ENCODE data around the gene ABLIM3. TPM values are rescaled to one million over a fixed set of nuclear protein-coding genes. Genes with fewer than 3 reads are reported as not detected.

The ABLIM3 gene
- total and polyA plus RNA-seq, 2 experiments from 2014 or later, result 0.19 to 2.2 TPM

DNA sequence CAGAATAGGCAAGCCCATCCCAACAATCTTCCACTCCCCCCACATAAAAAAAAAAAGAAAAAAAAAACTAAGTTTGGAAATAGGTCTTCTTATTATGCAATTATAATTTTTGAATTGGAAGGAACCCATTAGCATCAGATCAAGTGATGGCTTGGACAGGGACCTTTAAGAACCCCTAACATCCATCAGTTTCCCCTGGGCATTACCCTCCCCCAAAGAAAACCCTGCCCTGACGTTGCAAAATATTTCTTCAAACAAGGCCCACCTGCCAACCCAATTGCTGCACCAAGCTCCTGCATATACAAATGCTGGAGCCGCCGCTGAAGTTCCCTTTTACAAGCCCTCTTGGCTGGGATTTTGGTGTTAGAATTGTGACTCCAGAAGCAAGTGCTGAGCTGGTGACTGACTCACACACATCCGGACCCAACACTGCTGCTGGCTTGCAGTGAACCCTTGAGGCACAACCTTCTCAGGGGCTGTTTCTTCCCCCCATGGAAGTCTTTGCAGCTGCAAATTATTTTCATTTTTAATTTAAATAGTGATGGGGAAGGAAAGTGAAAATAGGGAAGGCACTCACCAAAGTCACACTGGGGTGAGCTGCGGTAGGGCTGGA, 74.3 kb downstream of the ABLIM3 start:
- H3K4me1 ChIP-seq (ENCODE audit: insufficient read depth), result no peaks in the 10 kb centered on the region
- Mint-ChIP-seq H3K27me3 (ENCODE audit: insufficient read depth, low read depth, poor library complexity) (peaks cover 3% of the 10 kb centered on the region), H3K9me3 (no peaks in the 10 kb centered on the region), H3K27ac (no peak overlapping the region), H3K4me1 (no peaks in the 10 kb centered on the region), H3K36me3 (ENCODE audit: low read depth) (no peaks in the 10 kb centered on the region), H3K4me3 (no peak overlapping the region)
- peaks cover 7% of the 10 kb centered on the region; the same call in 1 of the 2 replicates for H3K9me2 ChIP-seq (ENCODE audit: insufficient read depth)
- ATAC-seq, result no peak
- TF ChIP-seq CREB1 (CRISPR knock-in tag; IDR thresholded peaks at IDR 0.05; ENCODE audit: low read depth), result no peak
- TF ChIP-seq EZH2phosphoT487 (IDR thresholded peaks at IDR 0.05; ENCODE audit: unreplicated experiment), result no peak
- TF ChIP-seq ZNF114 (CRISPR knock-in tag; IDR thresholded peaks at IDR 0.05), result no peak
- TF ChIP-seq, protein P1, sequence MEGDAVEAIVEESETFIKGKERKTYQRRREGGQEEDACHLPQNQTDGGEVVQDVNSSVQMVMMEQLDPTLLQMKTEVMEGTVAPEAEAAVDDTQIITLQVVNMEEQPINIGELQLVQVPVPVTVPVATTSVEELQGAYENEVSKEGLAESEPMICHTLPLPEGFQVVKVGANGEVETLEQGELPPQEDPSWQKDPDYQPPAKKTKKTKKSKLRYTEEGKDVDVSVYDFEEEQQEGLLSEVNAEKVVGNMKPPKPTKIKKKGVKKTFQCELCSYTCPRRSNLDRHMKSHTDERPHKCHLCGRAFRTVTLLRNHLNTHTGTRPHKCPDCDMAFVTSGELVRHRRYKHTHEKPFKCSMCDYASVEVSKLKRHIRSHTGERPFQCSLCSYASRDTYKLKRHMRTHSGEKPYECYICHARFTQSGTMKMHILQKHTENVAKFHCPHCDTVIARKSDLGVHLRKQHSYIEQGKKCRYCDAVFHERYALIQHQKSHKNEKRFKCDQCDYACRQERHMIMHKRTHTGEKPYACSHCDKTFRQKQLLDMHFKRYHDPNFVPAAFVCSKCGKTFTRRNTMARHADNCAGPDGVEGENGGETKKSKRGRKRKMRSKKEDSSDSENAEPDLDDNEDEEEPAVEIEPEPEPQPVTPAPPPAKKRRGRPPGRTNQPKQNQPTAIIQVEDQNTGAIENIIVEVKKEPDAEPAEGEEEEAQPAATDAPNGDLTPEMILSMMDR (conservative IDR thresholded peaks at IDR 0.05; ENCODE audit: low read depth in 2 of 2), result no peak
- no peak for TF ChIP-seq EZH2 (IDR thresholded peaks at IDR 0.05; ENCODE audit: low read depth, unreplicated experiment)
- TF ChIP-seq ZNF331 (CRISPR knock-in tag; IDR thresholded peaks at IDR 0.05; ENCODE audit: low read depth), result no peak
- TF ChIP-seq, protein P2, sequence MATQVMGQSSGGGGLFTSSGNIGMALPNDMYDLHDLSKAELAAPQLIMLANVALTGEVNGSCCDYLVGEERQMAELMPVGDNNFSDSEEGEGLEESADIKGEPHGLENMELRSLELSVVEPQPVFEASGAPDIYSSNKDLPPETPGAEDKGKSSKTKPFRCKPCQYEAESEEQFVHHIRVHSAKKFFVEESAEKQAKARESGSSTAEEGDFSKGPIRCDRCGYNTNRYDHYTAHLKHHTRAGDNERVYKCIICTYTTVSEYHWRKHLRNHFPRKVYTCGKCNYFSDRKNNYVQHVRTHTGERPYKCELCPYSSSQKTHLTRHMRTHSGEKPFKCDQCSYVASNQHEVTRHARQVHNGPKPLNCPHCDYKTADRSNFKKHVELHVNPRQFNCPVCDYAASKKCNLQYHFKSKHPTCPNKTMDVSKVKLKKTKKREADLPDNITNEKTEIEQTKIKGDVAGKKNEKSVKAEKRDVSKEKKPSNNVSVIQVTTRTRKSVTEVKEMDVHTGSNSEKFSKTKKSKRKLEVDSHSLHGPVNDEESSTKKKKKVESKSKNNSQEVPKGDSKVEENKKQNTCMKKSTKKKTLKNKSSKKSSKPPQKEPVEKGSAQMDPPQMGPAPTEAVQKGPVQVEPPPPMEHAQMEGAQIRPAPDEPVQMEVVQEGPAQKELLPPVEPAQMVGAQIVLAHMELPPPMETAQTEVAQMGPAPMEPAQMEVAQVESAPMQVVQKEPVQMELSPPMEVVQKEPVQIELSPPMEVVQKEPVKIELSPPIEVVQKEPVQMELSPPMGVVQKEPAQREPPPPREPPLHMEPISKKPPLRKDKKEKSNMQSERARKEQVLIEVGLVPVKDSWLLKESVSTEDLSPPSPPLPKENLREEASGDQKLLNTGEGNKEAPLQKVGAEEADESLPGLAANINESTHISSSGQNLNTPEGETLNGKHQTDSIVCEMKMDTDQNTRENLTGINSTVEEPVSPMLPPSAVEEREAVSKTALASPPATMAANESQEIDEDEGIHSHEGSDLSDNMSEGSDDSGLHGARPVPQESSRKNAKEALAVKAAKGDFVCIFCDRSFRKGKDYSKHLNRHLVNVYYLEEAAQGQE (IDR thresholded peaks at IDR 0.05; ENCODE audit: unreplicated experiment), result no peak
- TF ChIP-seq ZNF462 (CRISPR knock-in tag; IDR thresholded peaks at IDR 0.05), result no peak
- TF ChIP-seq NANOG (IDR thresholded peaks at IDR 0.05; ENCODE audit: borderline replicate concordance), result no peak
- no peak for TF ChIP-seq STAT1 (IDR thresholded peaks at IDR 0.05; ENCODE audit: unreplicated experiment)
- TF ChIP-seq, protein P3, sequence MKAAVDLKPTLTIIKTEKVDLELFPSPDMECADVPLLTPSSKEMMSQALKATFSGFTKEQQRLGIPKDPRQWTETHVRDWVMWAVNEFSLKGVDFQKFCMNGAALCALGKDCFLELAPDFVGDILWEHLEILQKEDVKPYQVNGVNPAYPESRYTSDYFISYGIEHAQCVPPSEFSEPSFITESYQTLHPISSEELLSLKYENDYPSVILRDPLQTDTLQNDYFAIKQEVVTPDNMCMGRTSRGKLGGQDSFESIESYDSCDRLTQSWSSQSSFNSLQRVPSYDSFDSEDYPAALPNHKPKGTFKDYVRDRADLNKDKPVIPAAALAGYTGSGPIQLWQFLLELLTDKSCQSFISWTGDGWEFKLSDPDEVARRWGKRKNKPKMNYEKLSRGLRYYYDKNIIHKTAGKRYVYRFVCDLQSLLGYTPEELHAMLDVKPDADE (IDR thresholded peaks at IDR 0.05), result no peak
- no peak for TF ChIP-seq POLR2AphosphoS5 (IDR thresholded peaks at IDR 0.05; ENCODE audit: low read depth)
- TF ChIP-seq JUNB (IDR thresholded peaks at IDR 0.05; ENCODE audit: unreplicated experiment), result no peak
- no peak overlapping the region for H3K4me3 ChIP-seq
- no peak for DNase-seq (ENCODE audit: low spot score)
- no peak overlapping the region for H3K4me2 ChIP-seq
- no peaks in the 10 kb centered on the region for H3K27me3 ChIP-seq (ENCODE audit: insufficient read depth)
- no peaks in the 10 kb centered on the region for H4K20me1 ChIP-seq (replicated peaks; ENCODE audit: insufficient read depth)
- no peak overlapping the region for H2AFZ ChIP-seq
- no peaks in the 10 kb centered on the region for H3K36me3 ChIP-seq (ENCODE audit: insufficient read depth)
- no peaks in the 10 kb centered on the region for H3K79me2 ChIP-seq (replicated peaks; ENCODE audit: insufficient read depth)
- no peaks in the 10 kb centered on the region for H3F3A ChIP-seq (replicated peaks; ENCODE audit: low read depth)
- H3K27ac ChIP-seq (ENCODE audit: low read depth), result no peak overlapping the region

All from GM23338 (cell line).